Liver (tissue), 3 donors: ENCODE results near the gene MYL3.

Experiments
- ATF3 ChIP-seq: IDR thresholded peaks from 2 replicates; pipeline ENCODE4 v1.6.1; 2016; ENCODE audit warnings: antibody characterized with exemption
- CTCF ChIP-seq: fragments of 150-350 bp; IDR thresholded peaks from 2 replicates; pipeline ENCODE4 v1.5.1; 2017; ENCODE audit warnings: improper control_type of control experiment, low read depth, low read length; ENCODE audit not compliant: missing input control
- EGR1 ChIP-seq, 2 donors: IDR thresholded peaks; 2 replicates each; pipeline ENCODE4 v1.6.1; 2016 to 2018; ENCODE audit warnings: antibody characterized with exemption in 2 of 2, low read depth in 2 of 2
- JUND ChIP-seq, 2 donors: IDR thresholded peaks; 2 replicates each; pipeline ENCODE4 v1.6.1; 2016; ENCODE audit warnings: antibody characterized with exemption in 2 of 2
- MAX ChIP-seq: IDR thresholded peaks from 2 replicates; pipeline ENCODE4 v1.6.1; 2016; ENCODE audit warnings: antibody characterized with exemption
- NR2F2 ChIP-seq: IDR thresholded peaks from 2 replicates; pipeline ENCODE4 v1.6.1; 2016; ENCODE audit warnings: antibody characterized with exemption
- SP1 ChIP-seq: IDR thresholded peaks from 2 replicates; pipeline ENCODE4 v1.6.1; 2018; ENCODE audit warnings: antibody characterized with exemption, mild to moderate bottlenecking
- YY1 ChIP-seq: IDR thresholded peaks from 2 replicates; pipeline ENCODE4 v1.6.1; 2016; ENCODE audit warnings: antibody characterized with exemption, mild to moderate bottlenecking
- TF ChIP-seq, protein P1 (sequence below): IDR thresholded peaks from 2 replicates; pipeline ENCODE4 v1.6.1; 2016; ENCODE audit warnings: antibody characterized with exemption, mild to moderate bottlenecking
- donor health status: healthy.
- donor health status: healthy.

DNA sequence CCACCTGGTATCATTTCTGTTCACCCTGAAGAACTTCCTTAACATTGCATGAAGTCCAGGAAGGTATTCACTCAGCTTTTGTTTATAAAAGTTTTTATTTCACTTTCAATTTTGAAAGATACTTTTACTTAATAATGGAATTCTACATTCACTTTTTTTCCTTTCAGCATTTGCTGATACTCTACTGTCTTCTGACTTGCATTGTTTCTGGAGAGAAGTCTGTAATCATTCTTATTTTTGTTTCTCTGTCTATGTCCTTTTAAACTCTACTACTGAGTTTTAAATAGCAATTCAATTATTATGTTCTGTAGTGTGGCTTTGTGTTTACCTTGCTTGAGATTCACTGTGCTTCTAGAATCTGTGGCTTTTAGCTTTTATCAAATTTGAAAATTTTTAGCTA, 42.4 kb downstream of the MYL3 start:
- TF ChIP-seq JUND (IDR thresholded peaks at IDR 0.05): no peak
- TF ChIP-seq CTCF: no peak
- TF ChIP-seq, protein P1, sequence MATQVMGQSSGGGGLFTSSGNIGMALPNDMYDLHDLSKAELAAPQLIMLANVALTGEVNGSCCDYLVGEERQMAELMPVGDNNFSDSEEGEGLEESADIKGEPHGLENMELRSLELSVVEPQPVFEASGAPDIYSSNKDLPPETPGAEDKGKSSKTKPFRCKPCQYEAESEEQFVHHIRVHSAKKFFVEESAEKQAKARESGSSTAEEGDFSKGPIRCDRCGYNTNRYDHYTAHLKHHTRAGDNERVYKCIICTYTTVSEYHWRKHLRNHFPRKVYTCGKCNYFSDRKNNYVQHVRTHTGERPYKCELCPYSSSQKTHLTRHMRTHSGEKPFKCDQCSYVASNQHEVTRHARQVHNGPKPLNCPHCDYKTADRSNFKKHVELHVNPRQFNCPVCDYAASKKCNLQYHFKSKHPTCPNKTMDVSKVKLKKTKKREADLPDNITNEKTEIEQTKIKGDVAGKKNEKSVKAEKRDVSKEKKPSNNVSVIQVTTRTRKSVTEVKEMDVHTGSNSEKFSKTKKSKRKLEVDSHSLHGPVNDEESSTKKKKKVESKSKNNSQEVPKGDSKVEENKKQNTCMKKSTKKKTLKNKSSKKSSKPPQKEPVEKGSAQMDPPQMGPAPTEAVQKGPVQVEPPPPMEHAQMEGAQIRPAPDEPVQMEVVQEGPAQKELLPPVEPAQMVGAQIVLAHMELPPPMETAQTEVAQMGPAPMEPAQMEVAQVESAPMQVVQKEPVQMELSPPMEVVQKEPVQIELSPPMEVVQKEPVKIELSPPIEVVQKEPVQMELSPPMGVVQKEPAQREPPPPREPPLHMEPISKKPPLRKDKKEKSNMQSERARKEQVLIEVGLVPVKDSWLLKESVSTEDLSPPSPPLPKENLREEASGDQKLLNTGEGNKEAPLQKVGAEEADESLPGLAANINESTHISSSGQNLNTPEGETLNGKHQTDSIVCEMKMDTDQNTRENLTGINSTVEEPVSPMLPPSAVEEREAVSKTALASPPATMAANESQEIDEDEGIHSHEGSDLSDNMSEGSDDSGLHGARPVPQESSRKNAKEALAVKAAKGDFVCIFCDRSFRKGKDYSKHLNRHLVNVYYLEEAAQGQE: no peak
- no peak for TF ChIP-seq MAX
- TF ChIP-seq ATF3: no peak
- no peak for TF ChIP-seq EGR1 (IDR thresholded peaks at IDR 0.05; ENCODE audit: low read depth in 2 of 2)
- TF ChIP-seq NR2F2: no peak
- no peak for TF ChIP-seq YY1
- no peak for TF ChIP-seq SP1
